Lung (tissue), 10 donors: ENCODE measurements around the gene PSG1. TPM values are rescaled to one million over a fixed set of nuclear protein-coding genes. Genes with fewer than 3 reads are reported as not detected.
"Not testable (repeated sequence)": the region's sequence is repeated elsewhere in the genome, so short reads cannot be mapped to it uniquely, and the experiment has no call there.

Experiments used
- ATAC-seq: fragments of 200-7000 bp; cut with Tn5 transposase; one replicate; pipeline ENCODE4 v1.9.1; 2020; ENCODE audit warnings: moderate number of reproducible peaks; ENCODE audit not compliant: insufficient read depth, low FRiP score
- DNase-seq, 3 donors: peaks; one replicate each; pipeline ENCODE4 v3.0.0-alpha.2; 2013 to 2017
- H3K27ac ChIP-seq, 2 donors: one replicate each; pipeline ENCODE4 v1.5.1; 2013; ENCODE audit warnings: mild to moderate bottlenecking in 2 of 2, moderate library complexity in 2 of 2, control low read depth in 1 of 2, inconsistent platforms in 1 of 2, low read depth in 1 of 2, low read length in 1 of 2
- H3K27me3 ChIP-seq, 3 donors: one replicate each; pipeline ENCODE4 v1.5.1; 2013; ENCODE audit warnings: low read length in 2 of 3; ENCODE audit not compliant: control insufficient read depth in 3 of 3, insufficient read depth in 3 of 3
- H3K36me3 ChIP-seq, 4 donors: one replicate each; pipeline ENCODE4 v1.5.1; 2013; ENCODE audit warnings: low read length in 4 of 4, mild to moderate bottlenecking in 1 of 4, moderate library complexity in 1 of 4; ENCODE audit not compliant: control insufficient read depth in 4 of 4, insufficient read depth in 4 of 4
- H3K4me1 ChIP-seq, 5 donors: one replicate each; pipeline ENCODE4 v1.5.1; 2013; ENCODE audit warnings: low read length in 5 of 5, mild to moderate bottlenecking in 2 of 5, moderate library complexity in 1 of 5; ENCODE audit not compliant: control insufficient read depth in 5 of 5, insufficient read depth in 5 of 5
- H3K4me3 ChIP-seq: one replicate; pipeline ENCODE4 v1.5.1; 2013; ENCODE audit warnings: mild to moderate bottlenecking, control low read depth, moderate library complexity
- H3K9ac ChIP-seq, 2 donors: one replicate each; pipeline ENCODE4 v1.5.1; 2013; ENCODE audit warnings: low read length in 2 of 2, control low read depth in 1 of 2; ENCODE audit not compliant: insufficient read depth in 1 of 2
- H3K9me3 ChIP-seq, 4 donors: one replicate each; pipeline ENCODE4 v1.5.1; 2013; ENCODE audit warnings: low read length in 3 of 4, mild to moderate bottlenecking in 1 of 4, moderate library complexity in 1 of 4; ENCODE audit not compliant: control insufficient read depth in 4 of 4, insufficient read depth in 3 of 4
- WGBS, 2 donors: extraction: QIAGEN DNeasy Blood & Tissue Kit; methylation state at CpG; one replicate each; pipeline ENCODE4 v1.1.7; 2013; 5-methylcytosine and 5-hydroxymethylcytosine counted together
- polyA plus RNA-seq, 2 donors: library from polyadenylated mRNA; stranded (reverse); fragments of 200-250 nt; gene quantifications; one replicate each; pipeline ENCODE4 v1.2.1, GENCODE V29; 2013
- total RNA-seq, 2 donors: library from RNA; depleted of rRNA in 1 of 2; stranded (reverse); fragments of >200 nt in 1 of 2; gene quantifications; one replicate each; pipeline ENCODE4 v1.2.1, GENCODE V29; 2014 to 2021
- donor health status: Bipolar disorder and iron deficiency.
- donor health status: healthy.
- donor health status: DM: yes; HTN: yes; CAD: no.

Gene PSG1
- total and polyA plus RNA-seq, 4 donors = not detected

- not testable (repeated sequence) for H3K4me1 ChIP-seq, H3K4me3 ChIP-seq, H3K36me3 ChIP-seq, H3K9me3 ChIP-seq, ATAC-seq, H3K9ac ChIP-seq, H3K27me3 ChIP-seq, DNase-seq, H3K27ac ChIP-seq
- 78 to 85% methylated on average over 5 of the region's 5 CpGs for WGBS, 2 donors
Observed at GRCh38 chr19:42911731-42912130, 32.2 kb upstream of the PSG1 start.

- H3K4me1 ChIP-seq, DNase-seq, H3K4me3 ChIP-seq, H3K36me3 ChIP-seq, H3K27ac ChIP-seq, H3K9ac ChIP-seq, H3K27me3 ChIP-seq, ATAC-seq, H3K9me3 ChIP-seq: not testable (repeated sequence)
- 58 to 72% methylated on average over 5 of the region's 5 CpGs for WGBS, 2 donors
Observed at GRCh38 chr19:42906162-42906561, 26.6 kb upstream of the PSG1 start.

- not testable (repeated sequence) for H3K9ac ChIP-seq, H3K27ac ChIP-seq, DNase-seq, H3K9me3 ChIP-seq, H3K4me1 ChIP-seq, ATAC-seq, H3K36me3 ChIP-seq, H3K4me3 ChIP-seq, H3K27me3 ChIP-seq
- 79 to 80% methylated on average over 4 of the region's 4 CpGs for WGBS, 2 donors
Observed at GRCh38 chr19:42900561-42900960, 21.0 kb upstream of the PSG1 start.

GRCh38 chr19:42899674-42900073 lies 20.2 kb upstream of the PSG1 start:
- H3K9ac ChIP-seq, H3K4me1 ChIP-seq, DNase-seq, H3K4me3 ChIP-seq, ATAC-seq, H3K27me3 ChIP-seq, H3K27ac ChIP-seq, H3K36me3 ChIP-seq, H3K9me3 ChIP-seq: not testable (repeated sequence)
- WGBS, 2 donors = 87 to 93% methylated on average over 12 of the region's 12 CpGs

GRCh38 chr19:42899110-42899509 lies 19.6 kb upstream of the PSG1 start:
- H3K9ac ChIP-seq, H3K27ac ChIP-seq, H3K9me3 ChIP-seq, H3K4me1 ChIP-seq, H3K4me3 ChIP-seq, ATAC-seq, H3K27me3 ChIP-seq, DNase-seq, H3K36me3 ChIP-seq: not testable (repeated sequence)
- WGBS, 2 donors = 76 to 86% methylated on average over 1 of the region's 1 CpG

GRCh38 chr19:42898656-42899055 lies 19.1 kb upstream of the PSG1 start:
- not testable (repeated sequence) for H3K9me3 ChIP-seq, H3K27me3 ChIP-seq, H3K4me1 ChIP-seq, H3K27ac ChIP-seq, H3K36me3 ChIP-seq, ATAC-seq, DNase-seq, H3K4me3 ChIP-seq, H3K9ac ChIP-seq
- WGBS, 2 donors = 54 to 65% methylated on average over 1 of the region's 1 CpG

GRCh38 chr19:42897729-42898128 lies 18.2 kb upstream of the PSG1 start:
- not testable (repeated sequence) for H3K4me3 ChIP-seq

GRCh38 chr19:42890446-42890845 lies 10.9 kb upstream of the PSG1 start:
- H3K27ac ChIP-seq, DNase-seq, H3K9me3 ChIP-seq, H3K4me3 ChIP-seq, H3K36me3 ChIP-seq, ATAC-seq, H3K9ac ChIP-seq, H3K4me1 ChIP-seq, H3K27me3 ChIP-seq: not testable (repeated sequence)
- WGBS, 2 donors = 85 to 94% methylated on average over 7 of the region's 7 CpGs

More at GRCh38 chr19:42897729-42898128, 18.2 kb upstream of the PSG1 start:
- 24 to 35% methylated on average over 1 of the region's 1 CpG for WGBS, 2 donors
- H3K9me3 ChIP-seq, H3K9ac ChIP-seq, H3K36me3 ChIP-seq, ATAC-seq, DNase-seq, H3K27me3 ChIP-seq, H3K4me1 ChIP-seq, H3K27ac ChIP-seq: not testable (repeated sequence)
